Urinary bladder (tissue), 4 donors: Measurements from ENCODE around the gene ZNF350. TPM values are rescaled to one million over a fixed set of nuclear protein-coding genes. Genes with fewer than 3 reads are reported as not detected.
"Not testable (repeated sequence)": the region's sequence is repeated elsewhere in the genome, so short reads cannot be mapped to it uniquely, and the experiment has no call there.

Experiments used
- DNase-seq: peaks from one replicate; pipeline ENCODE4 v3.0.0-alpha.2; 2015; ENCODE audit errors: extremely low spot score
- H3K27ac ChIP-seq: one replicate; pipeline ENCODE4 v1.5.1; 2013; ENCODE audit warnings: low read depth, mild to moderate bottlenecking, moderate library complexity
- H3K36me3 ChIP-seq: one replicate; pipeline ENCODE4 v1.6.1; 2013; ENCODE audit warnings: mild to moderate bottlenecking, moderate library complexity; ENCODE audit not compliant: insufficient read depth
- H3K4me1 ChIP-seq: one replicate; pipeline ENCODE4 v1.6.1; 2013; ENCODE audit warnings: mild to moderate bottlenecking, moderate library complexity; ENCODE audit not compliant: insufficient read depth
- H3K4me3 ChIP-seq: one replicate; pipeline ENCODE4 v1.5.1; 2013; ENCODE audit warnings: low read depth, low read length
- WGBS: extraction: QIAGEN DNeasy Blood & Tissue Kit; methylation state at CpG from one replicate; pipeline ENCODE4 v1.1.7; 2013; 5-methylcytosine and 5-hydroxymethylcytosine counted together
- polyA plus RNA-seq: library from polyadenylated mRNA; stranded (reverse); fragments of 200-250 nt; gene quantifications from one replicate; pipeline ENCODE4 v1.2.3, GENCODE V29; 2013
- total RNA-seq: library from RNA; depleted of rRNA; stranded (reverse); fragments of >200 nt; gene quantifications from one replicate; pipeline ENCODE4 v1.2.3, GENCODE V29; 2014
- donor health status: healthy with polysubstance abuse.
- donor health status: healthy.

ZNF350 gene
- total and polyA plus RNA-seq, 2 donors = 9.0 to 19.7 TPM

DNA sequence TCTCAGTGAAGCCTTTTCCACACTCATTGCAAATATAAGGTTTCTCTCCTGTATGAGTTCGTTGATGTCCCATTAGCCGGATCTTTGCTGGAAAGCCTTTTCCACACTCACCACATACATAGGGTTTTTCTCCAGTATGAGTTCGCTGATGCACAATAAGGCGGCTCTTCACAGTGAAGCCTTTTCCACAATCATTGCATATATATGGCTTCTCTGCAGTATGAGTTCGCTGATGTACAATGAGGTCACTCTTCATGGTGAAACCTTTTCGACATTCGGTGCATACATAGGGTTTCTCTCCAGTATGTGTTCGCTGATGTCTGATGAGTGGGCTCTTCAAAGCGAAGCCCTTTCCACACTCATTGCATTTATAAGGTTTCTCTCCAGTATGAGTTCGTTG, 6.8 kb upstream of the ZNF350 start:
- Histone ChIP-seq H3K27ac (no peak overlapping the region), H3K36me3 (peaks cover 18% of the 10 kb centered on the region), H3K4me1 (no peaks in the 10 kb centered on the region), H3K4me3 (no peak overlapping the region)
- DNase-seq = no peak
- WGBS = 98% methylated on average over 10 of the region's 10 CpGs

GRCh38 chr19:51983361-51983760, 3.3 kb downstream of the ZNF350 start:
- 93% methylated on average over 4 of the region's 4 CpGs for WGBS
- no peak for DNase-seq
- Histone ChIP-seq H3K36me3 (peaks cover 8% of the 10 kb centered on the region), H3K4me1 (no peaks in the 10 kb centered on the region), H3K27ac (no peak overlapping the region), H3K4me3 (no peak overlapping the region)

GRCh38 chr19:51980926-51981325, 5.7 kb downstream of the ZNF350 start:
- not testable (repeated sequence) for H3K27ac ChIP-seq, DNase-seq, H3K36me3 ChIP-seq, H3K4me3 ChIP-seq, H3K4me1 ChIP-seq
- WGBS = 92% methylated on average over 6 of the region's 6 CpGs

GRCh38 chr19:51980116-51980736, 6.4 kb downstream of the ZNF350 start:
- Histone ChIP-seq H3K36me3 (peaks cover 8% of the 10 kb centered on the region), H3K4me3 (no peak overlapping the region), H3K27ac (no peak overlapping the region), H3K4me1 (no peaks in the 10 kb centered on the region)
- no peak for DNase-seq
- 97% methylated on average over 6 of the region's 6 CpGs for WGBS

DNA sequence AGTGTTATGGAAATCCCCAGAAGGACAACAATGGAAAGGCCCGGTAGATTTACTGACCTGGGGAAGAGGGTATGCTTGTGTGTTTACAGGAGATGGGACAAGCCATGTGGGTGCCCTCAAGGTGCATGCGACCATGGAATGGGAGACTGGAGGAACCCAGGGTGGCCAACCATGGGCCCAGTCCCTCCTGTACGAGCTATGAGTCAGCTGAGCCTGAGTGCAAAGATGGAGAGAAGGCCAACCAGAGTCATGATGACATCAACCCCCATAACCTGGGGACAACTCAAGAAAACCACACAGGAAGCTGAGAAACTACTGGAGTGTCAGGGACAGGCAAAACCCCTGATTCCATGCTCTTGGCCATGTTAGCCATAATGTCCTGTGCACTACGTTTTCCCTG, 7.8 kb downstream of the ZNF350 start:
- Histone ChIP-seq H3K4me3 (no peak overlapping the region), H3K27ac (no peak overlapping the region), H3K36me3 (peaks cover 15% of the 10 kb centered on the region), H3K4me1 (no peaks in the 10 kb centered on the region)
- WGBS = 96% methylated on average over 4 of the region's 4 CpGs
- no peak for DNase-seq

GRCh38 chr19:51977346-51977745, 9.3 kb downstream of the ZNF350 start:
- H3K36me3 ChIP-seq = peaks cover 15% of the 10 kb centered on the region
- 77% methylated on average over 7 of the region's 7 CpGs for WGBS
- no peak for DNase-seq

DNA sequence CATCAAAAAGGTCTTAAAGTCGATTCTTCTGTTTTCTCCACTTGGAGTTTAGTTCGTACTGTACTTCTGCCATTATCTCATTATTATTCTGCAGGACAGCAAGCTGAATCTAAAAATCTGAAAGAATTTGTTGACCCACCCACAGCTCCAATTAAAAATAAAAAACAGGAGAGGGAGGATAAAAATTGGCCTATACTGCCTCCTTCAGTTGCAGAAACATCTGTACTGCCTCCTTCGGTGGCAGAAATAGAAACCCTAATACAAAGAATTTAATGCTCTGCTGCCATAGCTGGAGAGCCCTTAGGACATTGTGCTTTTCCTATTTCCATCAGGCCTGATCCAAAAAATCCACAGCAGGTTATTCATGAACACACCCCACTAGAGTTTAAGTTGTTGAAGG, 9.8 kb downstream of the ZNF350 start:
- no peaks in the 10 kb centered on the region for H3K4me1 ChIP-seq
- DNase-seq = no peak
- H3K36me3 ChIP-seq = peaks cover 16% of the 10 kb centered on the region
- 89% methylated on average over 3 of the region's 3 CpGs for WGBS
- H3K4me3 ChIP-seq = no peak overlapping the region
- H3K27ac ChIP-seq = no peak overlapping the region

More at GRCh38 chr19:51977346-51977745, 9.3 kb downstream of the ZNF350 start:
- H3K4me3 ChIP-seq = no peak overlapping the region
- H3K27ac ChIP-seq = no peak overlapping the region
- H3K4me1 ChIP-seq = no peaks in the 10 kb centered on the region

- H3K4me1 ChIP-seq = not testable (repeated sequence)
- peaks cover 22% of the 10 kb centered on the region for H3K36me3 ChIP-seq
- WGBS = 96% methylated on average over 16 of the region's 17 CpGs
These were observed 10.9 kb downstream of the ZNF350 start for GRCh38 chr19:51975787-51976186.

GRCh38 chr19:51971624-51972023, 15.0 kb downstream of the ZNF350 start:
- DNase-seq = no peak
- no peak overlapping the region for H3K4me3 ChIP-seq
- no peak overlapping the region for H3K27ac ChIP-seq
- 99% methylated on average over 4 of the region's 4 CpGs for WGBS
- H3K4me1 ChIP-seq = no peaks in the 10 kb centered on the region
- H3K36me3 ChIP-seq = peaks cover 31% of the 10 kb centered on the region

More at GRCh38 chr19:51975787-51976186, 10.9 kb downstream of the ZNF350 start:
- H3K27ac ChIP-seq, DNase-seq, H3K4me3 ChIP-seq: not testable (repeated sequence)

DNA sequence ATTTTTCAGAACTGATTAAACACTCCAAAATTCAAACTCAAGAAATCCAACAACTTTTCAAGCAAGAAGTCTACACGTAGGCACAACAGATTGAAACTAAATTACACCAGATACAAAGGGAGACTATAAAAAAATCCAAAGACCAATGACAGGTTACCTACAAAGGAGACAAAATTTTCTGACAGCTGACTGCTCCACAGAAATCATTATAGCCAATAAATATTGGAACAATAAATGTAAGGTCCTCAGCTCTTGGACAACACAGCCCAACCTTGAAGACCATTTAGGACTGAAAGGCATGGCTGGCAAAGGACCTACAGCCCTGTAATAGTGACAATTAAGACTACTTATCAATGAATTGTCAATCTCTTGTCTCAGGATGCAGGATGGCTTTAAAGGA, 15.9 kb downstream of the ZNF350 start:
- 100% methylated on average over 1 of the region's 1 CpG for WGBS
- Histone ChIP-seq H3K4me3 (no peak overlapping the region), H3K36me3 (peaks cover 35% of the 10 kb centered on the region), H3K27ac (no peak overlapping the region), H3K4me1 (no peaks in the 10 kb centered on the region)
- DNase-seq = no peak

DNA sequence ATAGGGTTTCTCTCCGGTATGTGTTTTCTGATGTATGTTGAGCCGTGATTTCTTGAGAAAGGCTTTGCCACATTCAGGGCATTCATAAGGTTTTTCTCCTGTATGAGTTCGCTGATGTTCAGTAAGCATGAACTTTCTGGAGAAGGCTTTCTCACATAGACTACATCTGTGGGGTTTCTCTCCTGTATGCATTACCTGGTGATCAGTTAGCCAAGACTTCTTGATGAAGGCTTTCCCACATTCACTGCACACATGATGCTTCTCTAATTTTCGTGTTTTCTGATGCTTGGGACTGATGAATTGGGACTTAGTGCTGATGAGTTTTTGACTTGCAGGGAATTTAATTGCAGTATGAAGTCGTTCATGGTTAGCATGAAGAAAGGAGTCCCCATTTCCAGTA, 21.1 kb downstream of the ZNF350 start:
- DNase-seq = no peak
- Histone ChIP-seq H3K4me3 (no peak overlapping the region), H3K27ac (no peak overlapping the region), H3K36me3 (peaks cover 22% of the 10 kb centered on the region), H3K4me1 (no peaks in the 10 kb centered on the region)
- WGBS = 98% methylated on average over 5 of the region's 5 CpGs

DNA sequence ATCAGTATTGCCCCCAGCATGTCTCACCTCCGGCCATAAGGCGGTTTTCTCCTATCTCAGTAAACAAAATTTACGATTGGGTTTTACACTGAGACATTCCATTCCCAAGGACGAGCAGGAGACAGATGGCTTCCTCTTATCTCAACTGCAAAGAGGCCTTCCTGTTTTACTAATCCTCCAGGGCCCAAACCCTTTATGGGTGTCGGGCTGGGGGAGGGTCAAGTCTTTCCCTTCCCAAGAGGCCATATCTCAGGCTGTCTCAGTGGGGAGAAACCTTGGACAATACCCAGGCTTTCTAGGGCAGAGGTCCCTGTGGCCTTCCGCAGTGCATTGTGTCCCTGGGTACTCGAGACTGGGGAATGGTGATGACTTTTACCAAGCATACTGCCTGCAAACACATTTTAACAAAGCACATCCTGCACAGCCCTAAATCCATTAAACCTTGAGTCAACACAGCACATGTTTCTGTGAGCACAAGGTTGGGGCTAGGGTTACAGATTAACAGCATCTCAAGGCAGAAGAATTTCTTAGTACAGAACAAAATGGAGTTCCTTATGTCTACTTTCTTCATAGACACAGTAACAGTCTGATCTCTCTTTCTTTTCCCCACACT, 25.9 kb downstream of the ZNF350 start:
- not testable (repeated sequence) for H3K4me3 ChIP-seq, H3K27ac ChIP-seq, H3K4me1 ChIP-seq, H3K36me3 ChIP-seq, DNase-seq
- WGBS = 11% methylated on average over 7 of the region's 7 CpGs

DNA sequence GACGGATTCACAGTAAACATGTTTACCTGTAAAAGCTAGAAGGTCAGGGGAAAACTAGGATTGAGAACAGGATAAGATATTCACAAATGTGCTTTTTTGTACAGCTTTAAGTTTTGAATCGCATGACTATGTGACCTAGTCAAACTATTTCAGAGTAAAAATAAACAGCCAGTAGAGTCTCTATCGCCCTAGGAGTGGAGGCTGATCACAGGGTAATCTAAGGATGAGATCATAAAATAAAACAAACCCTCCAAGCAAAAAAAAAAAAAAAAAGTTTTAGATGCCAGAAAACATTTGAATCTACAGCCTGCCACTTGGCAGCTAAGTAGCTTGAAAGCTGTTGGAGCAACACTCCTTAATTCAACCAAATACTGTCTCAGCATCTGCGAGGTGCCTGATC, 26.8 kb downstream of the ZNF350 start:
- DNase-seq = no peak
- Histone ChIP-seq H3K4me1 (no peaks in the 10 kb centered on the region), H3K4me3 (no peak overlapping the region), H3K27ac (no peak overlapping the region), H3K36me3 (no peaks in the 10 kb centered on the region)
- 35% methylated on average over 4 of the region's 4 CpGs for WGBS

DNA sequence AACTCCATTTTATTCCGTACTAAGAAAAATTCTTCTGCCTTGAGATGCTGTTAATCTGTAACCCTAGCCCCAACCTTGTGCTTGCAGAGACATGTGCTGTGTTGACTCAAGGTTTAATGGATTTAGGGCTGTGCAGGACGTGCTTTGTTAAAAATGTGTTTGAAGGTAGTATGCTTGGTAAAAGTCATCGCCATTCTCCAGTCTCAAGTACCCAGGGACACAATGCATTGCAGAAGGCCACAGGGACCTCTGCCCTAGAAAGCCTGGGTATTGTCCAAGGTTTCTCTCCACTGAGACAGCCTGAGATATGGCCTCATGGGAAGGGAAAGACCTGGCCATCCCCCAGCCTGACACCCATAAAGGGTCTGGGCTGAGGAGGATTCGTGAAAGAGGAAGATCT, 28.8 kb downstream of the ZNF350 start:
- not testable (repeated sequence) for H3K27ac ChIP-seq, H3K4me3 ChIP-seq, H3K36me3 ChIP-seq, H3K4me1 ChIP-seq
- WGBS = 66% methylated on average over 4 of the region's 4 CpGs
- peak; percentile 43 for DNase-seq
